Tracheal epithelial cell (primary cell): ENCODE results near the gene SETD5. TPM values are rescaled to one million over a fixed set of nuclear protein-coding genes. Genes with fewer than 3 reads are reported as not detected.

Experiments used
- total RNA-seq: library from RNA; depleted of rRNA; stranded (reverse); fragments of >200 nt; gene quantifications from 2 replicates; pipeline ENCODE4 v1.2.1, GENCODE V29; 2014

SETD5 gene, protein sequence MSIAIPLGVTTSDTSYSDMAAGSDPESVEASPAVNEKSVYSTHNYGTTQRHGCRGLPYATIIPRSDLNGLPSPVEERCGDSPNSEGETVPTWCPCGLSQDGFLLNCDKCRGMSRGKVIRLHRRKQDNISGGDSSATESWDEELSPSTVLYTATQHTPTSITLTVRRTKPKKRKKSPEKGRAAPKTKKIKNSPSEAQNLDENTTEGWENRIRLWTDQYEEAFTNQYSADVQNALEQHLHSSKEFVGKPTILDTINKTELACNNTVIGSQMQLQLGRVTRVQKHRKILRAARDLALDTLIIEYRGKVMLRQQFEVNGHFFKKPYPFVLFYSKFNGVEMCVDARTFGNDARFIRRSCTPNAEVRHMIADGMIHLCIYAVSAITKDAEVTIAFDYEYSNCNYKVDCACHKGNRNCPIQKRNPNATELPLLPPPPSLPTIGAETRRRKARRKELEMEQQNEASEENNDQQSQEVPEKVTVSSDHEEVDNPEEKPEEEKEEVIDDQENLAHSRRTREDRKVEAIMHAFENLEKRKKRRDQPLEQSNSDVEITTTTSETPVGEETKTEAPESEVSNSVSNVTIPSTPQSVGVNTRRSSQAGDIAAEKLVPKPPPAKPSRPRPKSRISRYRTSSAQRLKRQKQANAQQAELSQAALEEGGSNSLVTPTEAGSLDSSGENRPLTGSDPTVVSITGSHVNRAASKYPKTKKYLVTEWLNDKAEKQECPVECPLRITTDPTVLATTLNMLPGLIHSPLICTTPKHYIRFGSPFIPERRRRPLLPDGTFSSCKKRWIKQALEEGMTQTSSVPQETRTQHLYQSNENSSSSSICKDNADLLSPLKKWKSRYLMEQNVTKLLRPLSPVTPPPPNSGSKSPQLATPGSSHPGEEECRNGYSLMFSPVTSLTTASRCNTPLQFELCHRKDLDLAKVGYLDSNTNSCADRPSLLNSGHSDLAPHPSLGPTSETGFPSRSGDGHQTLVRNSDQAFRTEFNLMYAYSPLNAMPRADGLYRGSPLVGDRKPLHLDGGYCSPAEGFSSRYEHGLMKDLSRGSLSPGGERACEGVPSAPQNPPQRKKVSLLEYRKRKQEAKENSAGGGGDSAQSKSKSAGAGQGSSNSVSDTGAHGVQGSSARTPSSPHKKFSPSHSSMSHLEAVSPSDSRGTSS (N-terminal part only)
- total RNA-seq: 30.6 and 44.1 TPM in 2 replicates

GRCh38 chr3:9397332-9397905 is at the start of gene SETD5:
TSS of gene SETD5 (plus strand) at chr3:9397615. CDS start at chr3:9428939, 31,324 bp downstream.

DNA sequence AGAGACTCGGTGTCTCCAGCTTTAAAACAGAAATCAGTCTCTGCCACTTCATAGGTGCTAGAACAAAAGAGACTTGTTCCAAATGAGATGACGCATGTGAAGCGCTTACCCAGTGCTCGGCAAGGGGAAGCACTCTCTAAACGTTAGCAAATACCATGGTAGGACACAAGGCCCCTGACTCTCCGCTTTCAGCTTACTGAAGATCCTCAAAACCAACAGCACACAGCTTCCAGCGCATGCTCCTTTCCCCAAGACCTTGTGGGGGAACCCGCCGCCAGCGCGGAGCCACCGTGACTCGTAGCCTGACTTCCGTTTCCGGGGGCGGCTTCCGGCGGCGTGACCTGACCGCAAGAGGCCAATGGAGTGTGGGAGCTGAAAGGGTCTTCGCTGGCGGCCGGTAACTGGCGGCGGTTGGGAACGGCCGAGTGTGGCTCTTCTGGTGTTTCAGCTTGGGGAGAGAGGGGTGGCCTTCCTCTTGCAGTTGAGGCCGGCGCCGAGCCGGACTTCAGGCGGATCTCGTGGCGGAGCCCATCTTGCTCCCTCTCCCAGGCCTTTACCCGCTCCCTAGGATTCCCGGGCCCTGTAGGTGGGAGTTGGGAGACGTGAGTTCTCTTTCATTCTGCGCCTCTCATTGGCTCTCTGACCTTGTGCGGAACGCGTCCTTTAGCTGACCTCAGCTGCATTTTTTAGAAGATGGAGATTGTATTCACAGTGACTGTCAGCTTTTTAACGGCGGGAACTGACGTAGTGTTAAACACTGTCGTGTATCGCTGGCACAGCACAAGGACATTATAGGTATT is 34.5 kb upstream of the SETD5 start, which contains the start of gene THUMPD3:
Gene THUMPD3, plus strand, starts transcription at position 324 of the 800 bp plus-strand sequence. CDS start 2,015 bp downstream, outside the sequence.

Other genes starting within 250 kb of the SETD5 start
- gene SRGAP3, start 148.0 kb upstream of the SETD5 start, total RNA-seq: 8.2 and 22.6 TPM in 2 replicates
- 48.9 and 50.1 TPM in 2 replicates for gene THUMPD3, start 34.6 kb upstream of the SETD5 start, total RNA-seq
- not detected in 2 replicates for gene LHFPL4, start 156.2 kb downstream of the SETD5 start, total RNA-seq